Measurements from ENCODE around the gene FNDC10.
"Not testable (repeated sequence)": the region's sequence is repeated elsewhere in the genome, so short reads cannot be mapped to it uniquely, and the experiment has no call there.

Gene FNDC10

DNA sequence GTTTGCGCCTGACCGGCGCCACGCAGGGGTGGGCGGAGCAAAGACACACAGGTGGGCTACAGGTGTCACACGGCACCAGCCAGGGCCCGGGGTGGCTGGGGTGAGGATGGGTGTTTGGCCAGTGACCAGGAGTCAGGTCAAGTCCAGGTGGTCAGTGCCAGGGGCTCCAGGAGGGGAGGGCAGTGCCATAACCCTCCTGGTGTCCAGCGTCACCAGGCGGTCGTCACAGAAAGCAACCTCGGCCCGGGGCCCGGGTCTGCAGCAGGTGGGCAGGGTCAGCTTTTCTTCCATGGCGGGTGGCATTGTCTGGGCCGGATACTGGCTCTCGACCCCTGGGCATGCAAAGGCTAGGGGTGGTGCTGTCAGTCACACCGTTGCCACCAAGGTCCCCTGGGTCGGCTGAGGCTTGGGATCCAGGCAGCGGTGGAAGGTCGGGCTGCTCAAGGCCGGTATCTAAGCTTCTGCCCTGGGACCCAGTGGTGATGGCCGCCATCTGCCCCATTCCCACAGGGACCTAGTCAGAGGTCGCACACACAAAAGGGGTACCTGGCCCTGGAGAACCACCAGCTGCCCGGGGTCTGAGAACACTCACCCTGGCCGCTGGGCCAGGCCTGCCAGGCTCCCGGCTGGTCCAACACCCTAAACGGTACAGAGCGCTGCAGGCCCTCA, 1.8 kb downstream of the FNDC10 start:
- DNase-seq: no peak

DNA sequence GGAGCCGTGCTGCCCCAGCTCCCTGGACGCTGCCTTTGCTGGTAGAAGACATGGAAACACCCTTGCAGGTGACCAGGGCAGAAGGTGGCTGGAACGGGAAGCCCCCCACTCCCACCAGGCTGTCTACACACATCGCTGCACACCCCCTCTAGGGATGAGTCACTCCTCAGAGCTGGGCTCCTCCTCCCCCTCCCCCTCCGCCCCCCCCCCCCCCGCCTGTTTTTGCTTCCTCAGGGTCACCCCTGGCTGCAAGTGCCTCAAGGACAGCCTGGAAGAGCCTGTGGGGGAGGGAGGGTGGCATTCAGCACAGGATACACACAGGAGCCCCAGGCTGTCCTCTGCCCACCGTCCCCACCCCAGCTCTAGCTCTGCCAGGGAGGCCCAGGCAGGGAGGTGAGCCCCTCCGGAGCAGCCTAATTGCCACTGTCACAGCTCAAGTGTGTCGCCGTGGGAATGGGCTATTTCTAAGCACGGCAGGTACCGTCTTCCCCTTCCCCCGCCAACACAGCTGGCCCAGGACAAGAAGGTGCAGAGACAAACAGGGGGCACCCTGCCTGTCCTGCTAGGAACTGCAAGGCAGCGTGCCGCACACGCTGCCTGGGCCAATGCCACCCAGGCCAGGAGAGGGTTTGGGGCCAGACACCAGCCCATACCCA, 2.5 kb downstream of the FNDC10 start:
- peak; percentile 38 to 64 for DNase-seq

DNA sequence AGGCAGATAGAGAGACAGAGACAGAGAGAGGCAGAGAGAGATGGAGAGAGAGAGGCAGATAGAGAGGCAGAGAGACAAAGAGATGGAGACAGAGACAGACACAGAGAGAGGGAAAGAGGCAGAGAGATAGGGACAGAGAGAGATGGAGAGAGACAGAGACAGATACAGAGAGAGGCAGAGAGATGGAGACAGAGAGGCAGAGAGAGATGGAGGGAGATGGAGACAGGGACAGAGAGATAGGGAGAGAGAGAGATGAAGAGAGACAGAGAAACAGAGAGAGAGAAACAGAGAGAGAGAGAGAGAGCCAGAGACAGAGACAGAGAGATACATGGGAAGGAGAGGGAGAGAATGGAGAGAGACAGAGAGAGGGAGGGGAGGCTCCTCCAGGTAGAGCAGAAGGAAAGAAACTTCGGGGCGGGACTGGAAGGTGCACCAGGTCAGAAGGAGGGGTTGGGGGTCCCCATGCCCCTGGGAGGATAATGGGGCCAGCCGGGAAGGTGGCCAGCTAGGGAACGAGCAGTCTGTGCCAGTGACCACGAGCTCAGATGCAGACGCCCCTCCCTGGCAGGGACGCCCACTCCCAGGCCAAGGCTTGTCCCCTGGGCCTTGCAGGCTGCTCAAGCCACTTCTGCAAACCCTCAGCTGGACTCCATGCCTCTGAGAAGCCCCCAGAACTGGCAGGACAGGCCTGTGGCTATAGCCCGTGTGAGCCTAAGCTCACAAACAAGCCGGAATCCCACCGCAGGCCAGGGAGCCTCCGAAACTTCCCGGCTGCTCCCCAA, 3.3 kb downstream of the FNDC10 start:
- no peak for DNase-seq

GRCh38 chr1:1595341-1595740, 4.6 kb downstream of the FNDC10 start:
- not testable (repeated sequence) for DNase-seq

- peak; percentile 55 to 75 for DNase-seq
These were observed 5.2 kb downstream of the FNDC10 start for GRCh38 chr1:1594602-1595260.

GRCh38 chr1:1593834-1594601, 5.9 kb downstream of the FNDC10 start:
- no peak for DNase-seq

GRCh38 chr1:1591452-1591851, 8.5 kb downstream of the FNDC10 start:
- DNase-seq: no peak

GRCh38 chr1:1583347-1584010, 16.5 kb downstream of the FNDC10 start:
- no peak for DNase-seq

- DNase-seq: no peak
These were observed 17.2 kb downstream of the FNDC10 start for GRCh38 chr1:1582585-1583346.

GRCh38 chr1:1578371-1578940, 21.5 kb downstream of the FNDC10 start:
- no peak for DNase-seq

GRCh38 chr1:1577367-1578011, 22.4 kb downstream of the FNDC10 start:
- DNase-seq: no peak

DNA sequence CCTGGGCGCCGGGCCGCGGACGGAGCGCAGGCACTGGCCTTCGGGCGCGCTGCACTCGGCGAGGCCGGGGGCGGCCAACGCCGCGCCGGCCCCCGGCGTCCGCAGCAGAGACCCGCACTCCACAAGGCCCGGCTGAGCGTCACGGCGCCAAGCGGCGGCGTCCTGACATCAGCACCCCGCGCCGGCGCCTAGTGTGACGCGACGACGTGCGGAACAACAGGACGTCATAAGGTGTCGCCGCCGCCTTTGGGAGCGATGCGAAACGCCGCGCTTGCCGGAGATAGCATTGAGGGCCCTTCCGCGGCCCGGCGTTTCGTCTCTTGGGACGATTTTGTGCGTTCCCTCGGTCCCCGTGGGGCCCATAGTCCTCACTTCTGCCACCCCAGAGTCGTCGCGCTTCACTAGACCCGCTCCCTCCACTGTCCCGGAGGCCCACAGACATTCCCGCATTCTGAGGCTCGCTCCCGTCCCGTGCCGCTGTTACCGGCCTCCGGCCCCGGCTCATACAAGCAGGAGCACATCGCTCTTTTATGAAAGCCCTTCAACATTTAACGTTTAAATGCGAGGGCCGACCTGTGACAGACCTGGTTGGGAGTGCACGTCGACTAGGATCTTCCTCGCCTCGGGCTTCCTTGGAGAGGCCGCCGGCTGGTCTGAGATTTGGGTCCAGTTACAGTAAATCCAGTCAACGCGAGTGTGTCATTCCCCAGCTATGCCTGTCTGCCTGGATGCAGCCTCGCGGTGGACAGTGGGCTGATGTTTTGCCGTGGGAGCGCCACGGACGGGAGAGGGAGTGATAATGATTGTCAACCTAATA, 25.0 kb downstream of the FNDC10 start, which contains the start of gene SSU72:
TSS of gene SSU72 (minus strand) at position 143 of the 817 bp plus-strand sequence. CDS start 306 bp downstream, outside the sequence.
- peak; percentile 83 to 94 for DNase-seq

DNA sequence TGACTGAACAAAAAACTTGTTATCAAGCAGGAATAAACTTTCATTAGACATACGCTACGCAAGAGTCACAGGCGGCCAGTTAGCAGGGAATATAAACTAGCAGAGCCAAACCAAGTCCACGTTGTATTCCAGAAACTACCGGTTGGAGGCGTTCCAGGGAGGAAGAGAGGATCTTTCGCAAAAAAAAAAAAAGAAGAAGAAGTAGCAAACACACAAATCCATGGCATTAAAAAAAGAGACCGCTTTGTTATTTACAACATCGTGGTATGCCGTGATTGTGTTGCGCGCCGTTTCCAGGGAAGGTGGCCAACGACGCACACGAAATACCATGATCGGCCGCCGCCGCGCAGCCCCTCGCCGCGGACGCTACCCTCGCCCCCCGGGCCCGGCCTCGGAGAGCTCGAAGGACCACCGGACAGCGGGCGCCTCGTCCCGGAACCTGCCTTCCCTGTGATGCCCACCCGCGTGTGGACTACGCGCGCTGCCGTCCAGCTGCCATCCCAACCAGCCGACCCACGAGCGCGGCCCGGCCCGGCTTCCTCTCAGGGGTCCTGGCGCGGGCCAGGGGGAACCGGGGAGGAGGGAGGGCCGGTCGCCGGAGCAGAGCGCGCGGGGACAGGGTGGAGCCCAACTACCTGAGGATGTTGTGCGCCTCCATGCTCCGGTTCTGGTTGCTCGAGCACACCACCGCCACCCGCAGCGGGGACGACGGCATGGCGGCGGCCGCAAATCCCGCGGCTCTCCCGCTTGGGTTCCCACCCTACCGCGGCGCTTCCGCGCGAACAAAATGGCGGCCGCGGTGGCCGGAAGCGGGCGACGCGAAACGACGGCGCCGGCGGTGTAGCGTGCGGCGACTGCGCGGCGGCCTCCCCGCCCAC, 25.9 kb downstream of the FNDC10 start:
- DNase-seq: peak in 1 of 2 experiments; percentile 83

DNA sequence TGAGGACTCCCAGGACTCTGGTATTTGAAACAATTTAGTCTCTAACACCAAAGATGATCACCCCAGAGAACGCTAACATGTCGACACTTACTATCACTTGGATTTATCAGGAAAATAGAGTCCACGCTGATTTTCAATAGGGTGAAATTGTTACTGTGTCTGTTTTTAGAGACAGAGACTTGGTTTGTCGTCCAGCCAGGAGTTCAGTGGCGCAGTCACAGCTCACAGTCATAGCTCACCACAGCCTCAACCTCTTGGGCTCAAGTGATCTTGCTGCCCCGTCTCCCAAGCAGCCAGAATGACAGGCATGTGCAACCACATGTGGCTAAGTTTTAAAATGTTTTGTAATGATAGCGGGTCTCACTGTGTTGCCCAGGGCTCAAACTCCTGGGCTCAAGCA, 30.6 kb downstream of the FNDC10 start:
- no peak for DNase-seq

DNA sequence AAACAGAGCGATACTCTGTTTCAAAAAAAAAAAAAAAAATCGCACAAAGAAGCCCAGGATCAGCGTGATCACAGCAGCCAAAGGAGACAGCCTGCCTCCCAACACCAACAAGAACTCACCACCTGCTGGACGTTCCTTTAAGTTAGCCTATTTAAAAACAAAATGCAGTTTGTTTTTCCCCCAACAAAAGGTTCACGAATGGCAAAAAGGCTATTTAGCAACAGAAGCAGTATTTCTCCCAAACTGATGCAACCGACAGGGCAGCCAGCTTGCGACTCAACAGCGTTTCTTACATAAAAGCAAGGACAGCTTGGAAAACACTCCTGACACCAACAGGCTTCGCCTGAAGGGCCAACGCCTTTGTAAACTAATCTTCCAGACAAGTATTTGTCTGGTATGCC, 32.0 kb downstream of the FNDC10 start:
- no peak for DNase-seq

DNA sequence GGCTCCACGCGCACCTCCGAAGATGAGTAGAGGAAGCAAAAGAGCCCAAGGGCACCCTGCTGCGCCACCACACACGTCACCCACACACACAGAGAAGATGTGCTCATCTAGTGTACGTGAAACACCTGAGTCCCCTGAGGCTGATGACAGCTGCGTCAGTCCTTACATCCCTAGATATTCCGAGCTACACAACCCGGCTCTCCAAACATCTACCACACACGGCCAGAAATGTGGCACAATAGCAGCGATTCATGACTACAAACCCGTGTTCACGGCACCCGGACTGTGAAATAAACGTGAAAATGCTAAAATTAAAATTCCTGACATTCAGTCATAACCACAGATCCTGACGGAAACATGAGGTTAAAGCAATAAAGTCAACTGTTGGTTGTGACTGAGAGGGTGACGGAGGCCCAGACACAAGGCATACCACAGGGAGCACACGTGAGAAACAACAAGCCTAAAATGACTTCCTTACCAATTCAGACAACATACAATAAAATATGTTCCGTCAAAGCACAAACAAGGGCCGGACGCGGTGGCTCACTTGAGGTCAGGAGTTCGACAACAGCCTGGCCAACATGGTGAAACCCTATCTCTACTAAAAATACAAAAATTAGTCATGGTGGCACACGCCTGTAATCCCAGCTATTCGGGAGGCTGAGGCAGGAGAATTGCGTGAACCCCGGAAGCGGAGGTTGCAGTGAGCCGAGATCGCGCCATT, 32.6 kb downstream of the FNDC10 start:
- DNase-seq: no peak

DNA sequence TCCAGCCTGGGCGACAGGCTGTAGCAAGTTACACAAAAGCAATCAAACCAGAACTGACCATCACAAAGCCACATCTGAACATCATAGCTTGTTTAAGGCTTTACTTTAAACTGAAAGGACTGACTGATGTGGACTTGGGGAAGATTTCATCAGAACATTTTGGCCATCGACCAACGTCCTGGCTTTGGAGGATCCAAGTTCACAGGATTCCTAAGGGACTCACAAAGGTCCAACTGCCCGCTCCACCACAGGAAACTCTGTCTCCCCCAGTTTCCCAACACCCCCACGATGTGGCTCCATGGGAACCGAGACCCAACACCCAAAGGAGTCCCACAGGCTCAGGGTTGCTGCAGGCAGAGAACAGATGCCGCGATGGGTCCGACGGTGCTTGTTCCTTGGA, 34.6 kb downstream of the FNDC10 start:
- no peak for DNase-seq

- DNase-seq: no peak
These were observed 35.7 kb downstream of the FNDC10 start for GRCh38 chr1:1564268-1564667.

Measured in NCI-H526 (cell line).